Erythroblast (primary cell): ENCODE measurements around the gene CDK14.

ENCODE experiments used
- GATA1 ChIP-seq: IDR thresholded peaks from 2 replicates; pipeline ENCODE4 v1.6.1; 2011; ENCODE audit warnings: low read depth, mild to moderate bottlenecking, control low read depth, low read length, moderate library complexity
- POLR2A ChIP-seq: IDR thresholded peaks from 2 replicates; pipeline ENCODE4 v1.6.1; 2011; ENCODE audit warnings: mild to moderate bottlenecking, low read length

- no peak for TF ChIP-seq POLR2A
- no peak for TF ChIP-seq GATA1
Observed at GRCh38 chr7:90681336-90682022, 85.4 kb downstream of the CDK14 start.
